Measurements from ENCODE around the gene DNAJB6.

The DNAJB6 gene

GRCh38 chr7:157397036-157397720, 60.4 kb downstream of the DNAJB6 start:
- DNase-seq = no peak

- DNase-seq = no peak
Observed at GRCh38 chr7:157397731-157398691, 61.2 kb downstream of the DNAJB6 start.

GRCh38 chr7:157399086-157399687, 62.4 kb downstream of the DNAJB6 start:
- DNase-seq = no peak

GRCh38 chr7:157400171-157400860, 63.5 kb downstream of the DNAJB6 start:
- no peak for DNase-seq

- no peak for DNase-seq
Observed at GRCh38 chr7:157401567-157402387, 65.0 kb downstream of the DNAJB6 start.

GRCh38 chr7:157402388-157402703, 65.5 kb downstream of the DNAJB6 start:
- no peak for DNase-seq

GRCh38 chr7:157402911-157403534, 66.2 kb downstream of the DNAJB6 start:
- no peak for DNase-seq

- no peak for DNase-seq
Observed at GRCh38 chr7:157403646-157404401, 67.0 kb downstream of the DNAJB6 start.

GRCh38 chr7:157404845-157405481, 68.2 kb downstream of the DNAJB6 start:
- no peak for DNase-seq

GRCh38 chr7:157405501-157405900, 68.7 kb downstream of the DNAJB6 start:
- DNase-seq = no peak

- DNase-seq = no peak
Observed at GRCh38 chr7:157405914-157406810, 69.4 kb downstream of the DNAJB6 start.

GRCh38 chr7:157406971-157407370, 70.2 kb downstream of the DNAJB6 start:
- no peak for DNase-seq

- no peak for DNase-seq
Observed at GRCh38 chr7:157407512-157408257, 70.9 kb downstream of the DNAJB6 start.

GRCh38 chr7:157408258-157409101, 71.7 kb downstream of the DNAJB6 start:
- DNase-seq = no peak

- no peak for DNase-seq
Observed at GRCh38 chr7:157409149-157409752, 72.4 kb downstream of the DNAJB6 start.

GRCh38 chr7:157409753-157410727, 73.2 kb downstream of the DNAJB6 start:
- no peak for DNase-seq

Measured in GOT3 (cell line).